Small intestine (tissue), 7 donors: ENCODE data around the gene DUSP1. TPM values are rescaled to one million over a fixed set of nuclear protein-coding genes. Genes with fewer than 3 reads are reported as not detected.
A peak's percentile ranks its signal among the peaks of the same experiment; 100 is the strongest.

ENCODE experiments used
- DNase-seq, 2 donors: peaks; one replicate each; pipeline versions ENCODE4 v3.0.0 to v3.0.0-alpha.2; 2013
- FAIRE-seq: peaks from 2 replicates; lab custom pipeline; 2012; peaks lifted over from hg19 to GRCh38; lab: Jason Lieb, UNC
- H3K27ac ChIP-seq, 3 donors: one replicate each; pipeline ENCODE4 v1.5.1; 2013; ENCODE audit warnings: low read length in 2 of 3, mild to moderate bottlenecking in 2 of 3, control low read depth in 1 of 3, inconsistent platforms in 1 of 3, low read depth in 1 of 3, moderate library complexity in 1 of 3
- H3K27me3 ChIP-seq, 3 donors: one replicate each; pipeline ENCODE4 v1.6.1; 2013; ENCODE audit warnings: low read length in 3 of 3, inconsistent platforms in 1 of 3; ENCODE audit not compliant: control insufficient read depth in 3 of 3, insufficient read depth in 3 of 3
- H3K36me3 ChIP-seq, 3 donors: one replicate each; pipeline ENCODE4 v1.6.1; 2013; ENCODE audit warnings: low read length in 3 of 3, inconsistent platforms in 1 of 3, low read depth in 1 of 3, mild to moderate bottlenecking in 1 of 3, moderate library complexity in 1 of 3; ENCODE audit not compliant: control insufficient read depth in 3 of 3, insufficient read depth in 2 of 3
- H3K4me1 ChIP-seq, 3 donors: one replicate each; pipeline ENCODE4 v1.6.1; 2013; ENCODE audit warnings: low read length in 2 of 3, inconsistent platforms in 1 of 3, low read depth in 1 of 3, mild to moderate bottlenecking in 1 of 3, moderate library complexity in 1 of 3; ENCODE audit not compliant: control insufficient read depth in 3 of 3, insufficient read depth in 2 of 3
- H3K4me3 ChIP-seq, 3 donors: one replicate each; pipeline ENCODE4 v1.5.1; 2013; ENCODE audit warnings: low read length in 3 of 3, control low read depth in 1 of 3, inconsistent platforms in 1 of 3, low read depth in 1 of 3, mild to moderate bottlenecking in 1 of 3, moderate library complexity in 1 of 3
- H3K9me3 ChIP-seq, 2 donors: one replicate each; pipeline ENCODE4 v1.6.1; 2013; ENCODE audit warnings: low read depth in 1 of 2, low read length in 1 of 2; ENCODE audit not compliant: control insufficient read depth in 2 of 2, insufficient read depth in 1 of 2
- WGBS, 3 donors: extraction: QIAGEN DNeasy Blood & Tissue Kit; methylation state at CpG; one replicate each; pipeline ENCODE4 v1.1.7; 2013; 5-methylcytosine and 5-hydroxymethylcytosine counted together
- polyA plus RNA-seq, 4 donors: library from polyadenylated mRNA; stranded (reverse) in 3 of 4; unstranded in 1 of 4; fragments of 200-250 nt in 3 of 4; fragments of 120-200 nt in 1 of 4; gene quantifications; one replicate each; pipeline versions ENCODE4 v1.2.1 to v1.2.3, GENCODE V29; 2013
- donor health status: healthy with polysubstance abuse.
- donor health status: control.
- donor health status: control.
- donor health status: Bipolar disorder and iron deficiency.
- donor health status: healthy.

DUSP1 gene
- polyA plus RNA-seq, 4 donors, result 64.4 to 216 (median 109) TPM

GRCh38 chr5:172779691-172780341 lies 8.8 kb upstream of the DUSP1 start:
- WGBS, 3 donors, result 19 to 65% (median 43%) methylated on average over 5 of the region's 5 CpGs
- peak overlapping the region; percentile 86 to 98 (median 97) for H3K27ac ChIP-seq
- no peak overlapping the region for H3K4me3 ChIP-seq
- DNase-seq (peak; percentile 75 to 92), FAIRE-seq (no peak)
- H3K36me3 ChIP-seq, result no peaks in the 10 kb centered on the region
- peaks cover 3 to 49% (median 6%) of the 10 kb centered on the region in 3 donors for H3K4me1 ChIP-seq
- H3K9me3 ChIP-seq, result peaks cover 0 to 3% of the 10 kb centered on the region in 2 donors
- H3K27me3 ChIP-seq, result no peaks in the 10 kb centered on the region

GRCh38 chr5:172777881-172778814 lies 7.2 kb upstream of the DUSP1 start:
- DNase-seq (peak; percentile 63 to 94), FAIRE-seq (no peak)
- no peaks in the 10 kb centered on the region for H3K27me3 ChIP-seq
- H3K36me3 ChIP-seq, result no peaks in the 10 kb centered on the region
- H3K4me1 ChIP-seq, result peaks cover 8 to 66% (median 16%) of the 10 kb centered on the region in 3 donors
- peak overlapping the region; percentile 86 to 98 (median 97) for H3K27ac ChIP-seq
- 61 to 71% (median 63%) methylated on average over 13 of the region's 13 CpGs for WGBS, 3 donors
- no peak overlapping the region for H3K4me3 ChIP-seq
- peaks cover 0 to 3% of the 10 kb centered on the region in 2 donors for H3K9me3 ChIP-seq

- peaks cover 0 to 3% of the 10 kb centered on the region in 2 donors for H3K9me3 ChIP-seq
- FAIRE-seq (no peak), DNase-seq (peak; percentile 35 to 49)
- H3K4me3 ChIP-seq, result no peak overlapping the region
- H3K27me3 ChIP-seq, result no peaks in the 10 kb centered on the region
- WGBS, 3 donors, result 64 to 79% (median 73%) methylated on average over 2 of the region's 2 CpGs
- no peaks in the 10 kb centered on the region for H3K36me3 ChIP-seq
- peaks cover 8 to 82% (median 13%) of the 10 kb centered on the region in 3 donors for H3K4me1 ChIP-seq
- peak overlapping the region; percentile 45 to 95 (median 86) for H3K27ac ChIP-seq
Observed at GRCh38 chr5:172776235-172776594, 5.2 kb upstream of the DUSP1 start.

GRCh38 chr5:172775326-172776234 lies 4.6 kb upstream of the DUSP1 start:
- H3K36me3 ChIP-seq, result no peaks in the 10 kb centered on the region
- H3K27me3 ChIP-seq, result no peaks in the 10 kb centered on the region
- H3K4me1 ChIP-seq, result peaks cover 8 to 82% (median 13%) of the 10 kb centered on the region in 3 donors
- H3K27ac ChIP-seq, result peak overlapping the region; percentile 69 to 95 (median 86)
- peaks cover 0 to 3% of the 10 kb centered on the region in 2 donors for H3K9me3 ChIP-seq
- FAIRE-seq, result no peak
- no peak overlapping the region for H3K4me3 ChIP-seq
- peak; percentile 81 to 85 for DNase-seq
- 73 to 82% (median 77%) methylated on average over 11 of the region's 11 CpGs for WGBS, 3 donors

- 80 to 92% (median 85%) methylated on average over 7 of the region's 7 CpGs for WGBS, 3 donors
- Histone ChIP-seq H3K4me1 (peaks cover 8 to 80% (median 13%) of the 10 kb centered on the region in 3 donors), H3K36me3 (peaks cover 0 to 1% (median 0%) of the 10 kb centered on the region in 3 donors), H3K9me3 (no peaks in the 10 kb centered on the region), H3K27me3 (no peaks in the 10 kb centered on the region), H3K27ac (peak overlapping the region; percentile 69 to 98 (median 86)), H3K4me3 (no peak overlapping the region)
- FAIRE-seq (no peak), DNase-seq (peak in 1 of 2 donors; percentile 71)
Observed at GRCh38 chr5:172774561-172775315, 3.7 kb upstream of the DUSP1 start.

- 77 to 83% (median 78%) methylated on average over 11 of the region's 11 CpGs for WGBS, 3 donors
- FAIRE-seq (no peak), DNase-seq (no peak)
Observed at GRCh38 chr5:172773481-172774469, 2.8 kb upstream of the DUSP1 start.

More at GRCh38 chr5:172773481-172774469, 2.8 kb upstream of the DUSP1 start:
- H3K9me3 ChIP-seq, result no peaks in the 10 kb centered on the region
- H3K4me1 ChIP-seq, result peaks cover 8 to 81% (median 13%) of the 10 kb centered on the region in 3 donors
- H3K36me3 ChIP-seq, result peaks cover 2 to 11% (median 8%) of the 10 kb centered on the region in 3 donors
- H3K4me3 ChIP-seq, result no peak overlapping the region
- no peaks in the 10 kb centered on the region for H3K27me3 ChIP-seq
- H3K27ac ChIP-seq, result peak overlapping the region; percentile 51 to 98 (median 91)
